ENCODE measurements around the gene DGKI.

Gene DGKI

DNA sequence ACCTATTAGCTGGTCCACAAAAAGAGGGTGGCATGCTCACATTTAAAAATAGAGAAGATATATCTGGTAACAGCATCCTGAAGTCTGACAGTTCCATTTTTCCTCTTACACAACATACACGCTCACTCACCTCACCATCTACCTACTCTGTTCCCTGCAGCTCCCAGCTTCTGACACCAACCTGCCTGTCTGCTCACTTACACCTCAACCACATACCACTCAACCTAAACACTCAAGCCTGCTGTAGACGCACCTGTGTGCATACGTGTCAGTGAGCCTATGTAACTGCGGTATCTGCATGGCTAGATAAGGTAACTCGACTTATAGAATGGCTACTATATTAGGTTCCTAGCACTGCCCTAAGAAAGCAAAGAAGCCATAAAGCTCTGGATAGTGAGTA is 174.9 kb downstream of the DGKI start:
- TF ChIP-seq, protein P1, sequence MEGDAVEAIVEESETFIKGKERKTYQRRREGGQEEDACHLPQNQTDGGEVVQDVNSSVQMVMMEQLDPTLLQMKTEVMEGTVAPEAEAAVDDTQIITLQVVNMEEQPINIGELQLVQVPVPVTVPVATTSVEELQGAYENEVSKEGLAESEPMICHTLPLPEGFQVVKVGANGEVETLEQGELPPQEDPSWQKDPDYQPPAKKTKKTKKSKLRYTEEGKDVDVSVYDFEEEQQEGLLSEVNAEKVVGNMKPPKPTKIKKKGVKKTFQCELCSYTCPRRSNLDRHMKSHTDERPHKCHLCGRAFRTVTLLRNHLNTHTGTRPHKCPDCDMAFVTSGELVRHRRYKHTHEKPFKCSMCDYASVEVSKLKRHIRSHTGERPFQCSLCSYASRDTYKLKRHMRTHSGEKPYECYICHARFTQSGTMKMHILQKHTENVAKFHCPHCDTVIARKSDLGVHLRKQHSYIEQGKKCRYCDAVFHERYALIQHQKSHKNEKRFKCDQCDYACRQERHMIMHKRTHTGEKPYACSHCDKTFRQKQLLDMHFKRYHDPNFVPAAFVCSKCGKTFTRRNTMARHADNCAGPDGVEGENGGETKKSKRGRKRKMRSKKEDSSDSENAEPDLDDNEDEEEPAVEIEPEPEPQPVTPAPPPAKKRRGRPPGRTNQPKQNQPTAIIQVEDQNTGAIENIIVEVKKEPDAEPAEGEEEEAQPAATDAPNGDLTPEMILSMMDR (IDR thresholded peaks at IDR 0.05; ENCODE audit: control insufficient read depth, insufficient read depth, low read depth, low read length, missing control alignments) = no peak
- DNase-seq (ENCODE audit: low read depth) = no peak
- no peak overlapping the region for H3K4me3 ChIP-seq (ENCODE audit: control insufficient read depth, low read depth, low read length)

DNA sequence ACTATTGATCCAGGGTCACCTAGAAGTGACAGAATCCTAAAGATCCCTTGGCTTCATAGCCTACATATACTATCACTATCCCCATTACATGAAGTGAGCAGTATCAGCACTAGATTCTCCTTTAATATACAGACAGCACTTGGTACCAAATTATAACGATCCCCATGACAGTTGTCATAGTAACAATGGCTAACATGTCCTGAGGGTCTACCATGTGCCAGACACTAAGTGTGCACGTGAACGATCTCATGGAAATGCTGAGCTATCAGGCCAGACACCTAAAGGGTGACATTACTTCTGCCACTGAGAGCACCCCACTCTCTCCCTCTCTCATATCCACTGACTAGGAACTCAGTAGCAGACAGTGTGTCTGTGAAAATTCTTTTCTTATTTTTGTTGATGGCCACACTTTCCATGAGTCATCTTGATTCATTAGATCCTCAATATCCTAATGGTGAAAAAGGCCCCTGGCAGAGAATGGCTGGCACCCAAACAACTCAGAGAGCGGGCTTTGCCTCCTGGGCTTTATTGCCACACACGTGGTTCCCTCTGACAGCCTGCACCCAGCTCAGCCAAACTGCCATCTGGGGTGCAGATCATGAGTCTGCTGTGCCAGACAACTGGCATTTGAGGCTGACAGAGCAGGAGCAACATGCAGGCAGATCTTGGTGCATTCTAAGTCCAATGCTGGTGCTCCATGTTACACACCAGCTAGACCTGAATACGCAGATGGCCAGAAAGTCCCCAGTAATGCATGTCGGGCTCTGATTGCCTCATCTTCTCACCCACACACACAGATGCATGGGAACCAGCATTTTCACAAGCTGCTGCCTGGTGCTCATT is 176.3 kb downstream of the DGKI start:
- TF ChIP-seq, protein P1 (IDR thresholded peaks at IDR 0.05; ENCODE audit: control insufficient read depth, insufficient read depth, low read depth, low read length, missing control alignments) = no peak
- no peak overlapping the region for H3K4me3 ChIP-seq (ENCODE audit: control insufficient read depth, low read depth, low read length)
- DNase-seq (ENCODE audit: low read depth) = no peak

DNA sequence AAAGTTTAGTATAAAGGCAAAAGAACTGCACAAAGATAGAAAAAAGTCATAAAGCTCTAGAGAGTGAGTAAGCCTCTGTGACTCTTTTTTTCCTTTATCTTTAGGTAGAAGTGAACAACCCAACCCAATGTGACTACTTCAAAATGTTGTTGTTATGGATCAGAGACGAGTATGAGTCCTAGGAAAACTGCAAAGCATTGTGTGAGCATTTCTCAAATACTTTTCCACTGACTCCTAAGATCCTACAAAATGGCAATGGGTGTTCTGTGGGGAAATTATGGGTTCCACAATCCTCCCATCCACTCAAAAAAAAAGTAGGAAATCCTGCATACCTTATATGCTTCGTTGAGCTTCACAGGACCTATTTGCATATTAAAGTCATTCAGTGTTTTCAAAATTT is 177.1 kb downstream of the DGKI start:
- H3K4me3 ChIP-seq (ENCODE audit: control insufficient read depth, low read depth, low read length) = no peak overlapping the region
- DNase-seq (ENCODE audit: low read depth) = no peak
- TF ChIP-seq, protein P1 (IDR thresholded peaks at IDR 0.05; ENCODE audit: control insufficient read depth, insufficient read depth, low read depth, low read length, missing control alignments) = no peak

DNA sequence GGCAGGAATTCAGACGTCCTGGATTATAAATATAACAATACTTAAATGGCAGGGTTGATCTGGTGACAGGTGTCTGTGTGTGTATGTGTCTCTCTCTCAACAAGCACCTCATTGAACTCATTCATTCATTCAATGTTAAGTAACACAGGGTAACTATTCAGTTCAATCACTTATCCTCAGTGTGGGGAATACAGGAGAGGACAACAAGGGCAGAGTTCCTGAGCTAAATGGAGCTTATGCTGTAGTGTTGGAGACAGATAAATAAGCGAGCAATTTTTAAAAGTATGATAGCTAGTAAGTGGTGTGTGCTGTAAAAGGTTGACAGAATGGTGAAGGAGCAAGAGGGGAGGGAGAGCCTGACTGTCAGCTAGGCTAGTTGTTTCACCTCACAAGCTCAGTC is 178.4 kb downstream of the DGKI start:
- TF ChIP-seq, protein P1 (IDR thresholded peaks at IDR 0.05; ENCODE audit: control insufficient read depth, insufficient read depth, low read depth, low read length, missing control alignments) = no peak
- no peak for DNase-seq (ENCODE audit: low read depth)
- H3K4me3 ChIP-seq (ENCODE audit: control insufficient read depth, low read depth, low read length) = no peak overlapping the region

DNA sequence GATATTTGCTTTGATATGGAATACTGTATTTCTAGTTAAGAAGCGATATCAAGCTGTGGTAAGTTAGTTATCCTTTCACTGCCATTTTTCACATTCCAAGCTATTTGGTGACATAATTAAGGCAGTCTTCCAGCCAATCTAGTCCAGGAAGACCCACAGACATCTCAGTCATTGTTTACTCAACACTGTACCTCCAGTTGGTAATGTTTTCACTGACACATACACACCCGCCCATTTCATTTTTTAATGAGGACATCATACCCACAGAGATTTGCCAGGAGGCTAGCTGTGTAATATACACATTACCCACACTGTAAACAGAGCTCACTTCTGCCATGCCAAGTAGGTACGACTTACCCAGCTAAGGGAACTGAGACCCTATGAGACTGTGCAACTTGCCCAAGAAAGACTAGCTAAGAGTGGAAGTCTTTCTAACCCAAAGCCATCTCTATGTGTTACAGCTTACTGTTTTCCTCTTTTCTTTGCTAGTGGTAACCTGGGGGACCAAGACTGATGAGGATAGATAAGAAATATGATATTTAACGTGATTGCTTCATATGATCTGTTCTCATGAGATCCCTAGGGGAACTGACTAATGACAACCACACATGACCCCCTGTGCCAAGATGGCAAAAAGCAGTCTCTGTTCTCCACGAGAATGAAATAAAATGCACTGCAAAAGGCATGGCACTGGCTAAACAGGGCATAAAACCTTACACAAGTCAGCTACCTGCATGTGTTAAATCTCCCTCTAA is 179.0 kb downstream of the DGKI start:
- DNase-seq (ENCODE audit: low read depth) = peak; percentile 69
- TF ChIP-seq, protein P1 (IDR thresholded peaks at IDR 0.05; ENCODE audit: control insufficient read depth, insufficient read depth, low read depth, low read length, missing control alignments) = no peak

DNA sequence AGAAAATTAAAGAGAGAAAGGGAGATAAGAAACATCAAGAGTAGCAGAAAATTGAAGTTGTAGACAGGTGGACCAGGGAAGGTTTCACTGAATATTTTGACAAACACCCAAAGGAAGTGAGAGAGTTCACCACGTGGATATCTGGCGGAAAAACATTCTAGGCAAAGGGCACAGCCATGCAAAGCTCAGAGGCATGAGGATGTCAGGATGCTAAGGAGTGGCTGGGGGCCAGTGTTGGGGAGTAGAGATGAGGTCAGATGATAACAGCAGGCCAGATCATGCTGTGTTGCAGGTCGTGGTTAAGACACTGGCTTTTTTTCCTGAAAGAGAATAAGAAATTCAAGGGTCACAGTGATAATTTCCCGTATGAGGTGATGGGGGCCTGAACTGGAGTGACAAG is 181.9 kb downstream of the DGKI start:
- H3K4me3 ChIP-seq (ENCODE audit: control insufficient read depth, low read depth, low read length) = no peak overlapping the region
- TF ChIP-seq, protein P1 (IDR thresholded peaks at IDR 0.05; ENCODE audit: control insufficient read depth, insufficient read depth, low read depth, low read length, missing control alignments) = no peak
- DNase-seq (ENCODE audit: low read depth) = no peak

More for the DNA sequence above, 179.0 kb downstream of the DGKI start:
- no peak overlapping the region for H3K4me3 ChIP-seq (ENCODE audit: control insufficient read depth, low read depth, low read length)

Measured in AG09309 (cell line).